Measurements from ENCODE around the gene ACP1.
A peak's percentile ranks its signal among the peaks of the same experiment; 100 is the strongest.

ACP1 gene

GRCh38 chr2:264493-265468, at the start of gene ACP1:
Gene ACP1 (plus strand): TSS chr2:264947. CDS start chr2:264965, 18 bp downstream.
- TF ChIP-seq CTCF (IDR thresholded peaks at IDR 0.05; ENCODE audit: insufficient read depth, low read depth, low read length, missing control alignments): no peak
- H3K4me3 ChIP-seq (ENCODE audit: low read length): peak within 1 kb of the TSS; percentile 90
- DNase-seq (ENCODE audit: low read depth): peak; percentile 99

- TF ChIP-seq CTCF (IDR thresholded peaks at IDR 0.05; ENCODE audit: insufficient read depth, low read depth, low read length, missing control alignments): no peak
- no peak for DNase-seq (ENCODE audit: low read depth)
- H3K4me3 ChIP-seq (ENCODE audit: low read length): no peak overlapping the region
Observed at GRCh38 chr2:216068-216467, 48.7 kb upstream of the ACP1 start.

- no peak for DNase-seq (ENCODE audit: low read depth)
- TF ChIP-seq CTCF (IDR thresholded peaks at IDR 0.05; ENCODE audit: insufficient read depth, low read depth, low read length, missing control alignments): no peak
- no peak overlapping the region for H3K4me3 ChIP-seq (ENCODE audit: low read length)
Observed at GRCh38 chr2:223451-223850, 41.3 kb upstream of the ACP1 start.

- no peak for TF ChIP-seq CTCF (IDR thresholded peaks at IDR 0.05; ENCODE audit: insufficient read depth, low read depth, low read length, missing control alignments)
- no peak for DNase-seq (ENCODE audit: low read depth)
- no peak overlapping the region for H3K4me3 ChIP-seq (ENCODE audit: low read length)
Observed at GRCh38 chr2:223971-224760, 40.6 kb upstream of the ACP1 start.

GRCh38 chr2:228115-228514, 36.6 kb upstream of the ACP1 start:
- TF ChIP-seq CTCF (IDR thresholded peaks at IDR 0.05; ENCODE audit: insufficient read depth, low read depth, low read length, missing control alignments): no peak
- H3K4me3 ChIP-seq (ENCODE audit: low read length): no peak overlapping the region
- no peak for DNase-seq (ENCODE audit: low read depth)

GRCh38 chr2:228518-229278, 36.0 kb upstream of the ACP1 start:
- H3K4me3 ChIP-seq (ENCODE audit: low read length): no peak overlapping the region
- DNase-seq (ENCODE audit: low read depth): no peak
- no peak for TF ChIP-seq CTCF (IDR thresholded peaks at IDR 0.05; ENCODE audit: insufficient read depth, low read depth, low read length, missing control alignments)
